Stomach (tissue), 4 donors: ENCODE measurements around the gene OR2M5.

ENCODE experiments used
- EP300 ChIP-seq: sonication (generic); formaldehyde crosslinking; IDR thresholded peaks from one replicate; pipeline ENCODE4 v1.6.1; 2017; ENCODE audit warnings: antibody characterized with exemption
- POLR2A ChIP-seq, 4 donors: fragments of 450-650 bp; IDR thresholded peaks; one replicate each; pipeline ENCODE4 v1.6.1; 2016; ENCODE audit warnings: antibody characterized with exemption in 4 of 4, control low read depth in 2 of 4, mild to moderate bottlenecking in 1 of 4, moderate library complexity in 1 of 4
- POLR2AphosphoS5 ChIP-seq, 3 donors: sonication (generic); formaldehyde crosslinking; IDR thresholded peaks; one replicate each; pipeline ENCODE4 v1.6.1; 2016; ENCODE audit warnings: antibody characterized with exemption in 3 of 3
- TF ChIP-seq, protein P1 (sequence below), 7 experiments: fragments of 450-650 bp in 4 of 7; fragments of 200-600 bp in 3 of 7; sonication (generic) in 3 of 7; IDR thresholded peaks; one replicate each; pipeline ENCODE4 v1.5.1; 2016 to 2019; ENCODE audit warnings: antibody characterized with exemption in 7 of 7, control low read depth in 2 of 7, mild to moderate bottlenecking in 1 of 7

DNA sequence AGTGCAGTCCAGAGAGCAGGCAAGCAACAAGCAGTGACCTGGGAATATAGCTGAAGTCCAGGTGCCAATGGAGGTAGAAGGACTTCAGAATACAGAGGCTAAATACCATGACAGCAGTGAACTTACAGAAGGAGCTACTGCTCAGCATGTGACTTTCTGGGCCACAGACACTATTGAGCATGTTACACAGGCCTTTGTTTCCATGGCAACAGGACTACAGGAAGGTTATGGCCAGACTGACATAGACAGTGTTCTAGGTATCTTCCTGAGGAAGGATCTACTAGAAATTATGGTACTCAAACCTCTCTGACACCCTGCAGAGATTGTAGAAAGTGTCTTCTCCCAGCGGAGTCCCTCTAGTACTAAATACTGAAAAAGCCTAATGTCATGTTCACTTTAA, 11.0 kb downstream of the OR2M5 start:
- TF ChIP-seq POLR2A (IDR thresholded peaks at IDR 0.05) (no peak), POLR2AphosphoS5 (IDR thresholded peaks at IDR 0.05) (no peak), EP300 (no peak)
- TF ChIP-seq, protein P1, sequence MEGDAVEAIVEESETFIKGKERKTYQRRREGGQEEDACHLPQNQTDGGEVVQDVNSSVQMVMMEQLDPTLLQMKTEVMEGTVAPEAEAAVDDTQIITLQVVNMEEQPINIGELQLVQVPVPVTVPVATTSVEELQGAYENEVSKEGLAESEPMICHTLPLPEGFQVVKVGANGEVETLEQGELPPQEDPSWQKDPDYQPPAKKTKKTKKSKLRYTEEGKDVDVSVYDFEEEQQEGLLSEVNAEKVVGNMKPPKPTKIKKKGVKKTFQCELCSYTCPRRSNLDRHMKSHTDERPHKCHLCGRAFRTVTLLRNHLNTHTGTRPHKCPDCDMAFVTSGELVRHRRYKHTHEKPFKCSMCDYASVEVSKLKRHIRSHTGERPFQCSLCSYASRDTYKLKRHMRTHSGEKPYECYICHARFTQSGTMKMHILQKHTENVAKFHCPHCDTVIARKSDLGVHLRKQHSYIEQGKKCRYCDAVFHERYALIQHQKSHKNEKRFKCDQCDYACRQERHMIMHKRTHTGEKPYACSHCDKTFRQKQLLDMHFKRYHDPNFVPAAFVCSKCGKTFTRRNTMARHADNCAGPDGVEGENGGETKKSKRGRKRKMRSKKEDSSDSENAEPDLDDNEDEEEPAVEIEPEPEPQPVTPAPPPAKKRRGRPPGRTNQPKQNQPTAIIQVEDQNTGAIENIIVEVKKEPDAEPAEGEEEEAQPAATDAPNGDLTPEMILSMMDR (IDR thresholded peaks at IDR 0.05): no peak
